GM21526 (cell line): ENCODE results near the gene PI4KA.

Experiments used
- ATAC-seq: cut with Tn5 transposase; IDR thresholded peaks from one replicate; pipeline ENCODE4 v1.9.1; 2021; ENCODE audit warnings: moderate library complexity; ENCODE audit not compliant: unreplicated experiment, low FRiP score

PI4KA gene

GRCh38 chr22:20819471-20819870 lies 39.1 kb downstream of the PI4KA start:
- no peak for ATAC-seq

- ATAC-seq: no peak
These were observed 40.1 kb downstream of the PI4KA start for GRCh38 chr22:20818471-20818870.

GRCh38 chr22:20816559-20816958 lies 42.1 kb downstream of the PI4KA start:
- ATAC-seq: no peak

GRCh38 chr22:20815477-20816050 lies 43.0 kb downstream of the PI4KA start:
- no peak for ATAC-seq

GRCh38 chr22:20814221-20814808 lies 44.3 kb downstream of the PI4KA start:
- no peak for ATAC-seq

GRCh38 chr22:20813056-20813455 lies 45.6 kb downstream of the PI4KA start:
- ATAC-seq: no peak

GRCh38 chr22:20811971-20812660 lies 46.5 kb downstream of the PI4KA start:
- ATAC-seq: no peak

- no peak for ATAC-seq
These were observed 47.4 kb downstream of the PI4KA start for GRCh38 chr22:20811171-20811570.

- ATAC-seq: no peak
These were observed 48.0 kb downstream of the PI4KA start for GRCh38 chr22:20810645-20811044.

- ATAC-seq: no peak
These were observed 48.9 kb downstream of the PI4KA start for GRCh38 chr22:20809538-20810185.

- ATAC-seq: no peak
These were observed 49.8 kb downstream of the PI4KA start for GRCh38 chr22:20808844-20809243.

GRCh38 chr22:20807315-20807752 lies 51.3 kb downstream of the PI4KA start:
- ATAC-seq: no peak

GRCh38 chr22:20805972-20806471 lies 52.6 kb downstream of the PI4KA start:
- no peak for ATAC-seq

- ATAC-seq: no peak
These were observed 54.0 kb downstream of the PI4KA start for GRCh38 chr22:20804650-20805049.

- ATAC-seq: no peak
These were observed 54.8 kb downstream of the PI4KA start for GRCh38 chr22:20803696-20804324.

- ATAC-seq: no peak
These were observed 55.6 kb downstream of the PI4KA start for GRCh38 chr22:20802922-20803553.

GRCh38 chr22:20802452-20802851 lies 56.2 kb downstream of the PI4KA start:
- ATAC-seq: no peak

GRCh38 chr22:20799449-20799848 lies 59.2 kb downstream of the PI4KA start:
- ATAC-seq: no peak

- ATAC-seq: no peak
These were observed 59.6 kb downstream of the PI4KA start for GRCh38 chr22:20798974-20799373.

- no peak for ATAC-seq
These were observed 60.4 kb downstream of the PI4KA start for GRCh38 chr22:20798218-20798617.
